ENCODE measurements around the gene TMEM25.
"Not testable (repeated sequence)": the region's sequence is repeated elsewhere in the genome, so short reads cannot be mapped to it uniquely, and the experiment has no call there.

Gene TMEM25

GRCh38 chr11:118530683-118531596 is at the start of gene TMEM25:
TSS of gene TMEM25 (plus strand) at chr11:118531192. CDS start at chr11:118531802, 610 bp downstream.
- no peak for DNase-seq

DNA sequence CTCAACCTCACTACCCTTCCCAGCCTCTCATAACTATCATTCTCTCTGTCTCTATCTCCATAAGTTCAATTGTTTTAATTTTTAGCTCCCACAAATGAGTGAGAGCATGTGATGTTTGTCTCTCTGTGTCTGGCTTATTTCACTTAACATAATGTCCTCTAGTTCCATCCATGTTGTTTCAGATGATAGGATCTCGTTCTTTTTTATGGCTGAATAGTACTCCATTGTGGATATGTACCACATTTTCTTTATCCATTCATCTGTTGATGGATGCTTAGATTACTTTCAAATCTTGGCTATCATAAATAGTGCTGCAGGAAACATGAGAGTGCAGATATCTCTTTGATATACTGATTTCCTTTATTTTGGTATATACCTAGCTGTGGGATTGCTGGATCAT is 49.8 kb upstream of the TMEM25 start:
- DNase-seq, result not testable (repeated sequence)

GRCh38 chr11:118484405-118484804 is 46.6 kb upstream of the TMEM25 start:
- DNase-seq, result no peak

GRCh38 chr11:118485273-118485672 is 45.7 kb upstream of the TMEM25 start:
- DNase-seq, result no peak

GRCh38 chr11:118488480-118489109 is 42.4 kb upstream of the TMEM25 start:
- no peak for DNase-seq

GRCh38 chr11:118491041-118491440 is 40.0 kb upstream of the TMEM25 start:
- DNase-seq, result no peak

GRCh38 chr11:118497831-118498230 is 33.2 kb upstream of the TMEM25 start:
- no peak for DNase-seq

- no peak for DNase-seq
Observed at GRCh38 chr11:118503216-118503615, 27.8 kb upstream of the TMEM25 start.

DNA sequence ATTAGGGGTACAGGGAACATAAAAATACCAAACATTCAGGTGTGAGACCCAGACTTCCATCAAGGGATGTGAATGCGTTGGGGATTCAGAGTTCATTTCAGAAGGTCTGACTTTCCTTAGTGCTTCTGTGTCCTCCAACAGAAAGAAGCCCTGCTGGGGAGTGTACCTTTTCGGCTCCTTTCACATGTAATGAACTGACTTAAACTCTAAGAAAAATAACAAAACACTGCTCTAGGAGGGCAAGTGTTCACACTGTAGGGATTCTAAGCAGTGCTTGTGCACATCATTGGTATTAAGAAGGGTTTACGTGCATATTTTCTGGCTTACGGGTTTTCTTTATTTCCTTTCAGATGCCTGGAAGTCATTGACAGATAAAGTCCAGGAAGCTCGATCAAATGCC is 19.4 kb upstream of the TMEM25 start:
- DNase-seq, result no peak

DNA sequence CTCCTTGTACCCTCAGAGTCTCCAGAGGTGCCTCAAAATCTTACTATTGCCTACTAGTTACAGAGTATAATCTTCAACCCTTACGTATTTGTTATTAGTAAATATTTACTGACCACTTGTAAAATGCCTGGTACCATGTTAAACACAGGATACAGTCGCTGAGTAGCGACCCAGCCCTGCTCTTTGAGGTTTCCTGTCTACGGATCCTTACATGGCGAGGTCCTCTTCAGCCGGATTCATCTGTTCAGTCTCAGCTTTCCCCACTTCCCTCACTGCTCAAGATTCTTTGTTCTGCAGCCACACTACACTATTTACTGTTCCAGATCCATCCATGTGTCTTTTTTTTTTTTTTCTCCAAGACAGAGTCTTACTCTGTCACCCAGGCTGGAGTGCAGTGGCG is 16.9 kb upstream of the TMEM25 start:
- DNase-seq, result no peak

DNA sequence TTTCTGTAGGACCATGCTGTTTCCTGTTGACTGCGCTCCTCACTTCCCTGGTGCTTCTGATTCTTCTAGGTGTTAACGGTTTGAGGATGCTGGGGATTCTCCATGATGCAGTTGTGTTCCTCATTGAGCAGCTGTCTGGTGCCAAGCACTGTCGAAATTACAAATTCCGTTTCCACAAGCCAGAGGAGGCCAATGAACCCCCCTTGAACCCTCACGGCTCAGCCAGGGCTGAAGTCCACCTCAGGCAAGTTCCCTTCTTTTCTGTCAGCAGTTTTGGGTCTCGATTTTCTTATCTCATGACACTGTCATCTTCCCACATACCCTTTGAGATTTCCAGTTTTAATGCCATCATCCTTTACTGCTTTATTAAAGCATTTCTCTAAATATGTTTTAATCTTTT is 11.4 kb upstream of the TMEM25 start:
- no peak for DNase-seq

- no peak for DNase-seq
Observed at GRCh38 chr11:118521892-118522311, 9.1 kb upstream of the TMEM25 start.

- DNase-seq, result no peak
Observed at GRCh38 chr11:118522571-118523072, 8.4 kb upstream of the TMEM25 start.

DNA sequence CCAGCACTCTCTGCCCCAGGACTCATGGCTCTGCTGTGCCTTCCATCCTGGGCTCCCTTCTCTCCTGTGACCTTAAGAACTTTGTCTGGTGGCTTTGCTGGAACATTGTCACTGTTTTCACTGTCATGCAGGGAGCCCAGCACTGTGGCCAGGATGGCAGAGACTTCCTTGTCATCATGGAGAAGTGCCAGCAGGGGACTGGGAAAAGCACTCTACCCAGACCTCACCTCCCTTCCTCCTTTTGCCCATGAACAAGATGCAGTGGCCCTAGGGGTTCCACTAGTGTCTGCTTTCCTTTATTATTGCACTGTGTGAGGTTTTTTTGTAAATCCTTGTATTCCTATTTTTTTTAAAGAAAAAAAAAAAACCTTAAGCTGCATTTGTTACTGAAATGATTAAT is 6.6 kb upstream of the TMEM25 start:
- DNase-seq, result no peak

DNA sequence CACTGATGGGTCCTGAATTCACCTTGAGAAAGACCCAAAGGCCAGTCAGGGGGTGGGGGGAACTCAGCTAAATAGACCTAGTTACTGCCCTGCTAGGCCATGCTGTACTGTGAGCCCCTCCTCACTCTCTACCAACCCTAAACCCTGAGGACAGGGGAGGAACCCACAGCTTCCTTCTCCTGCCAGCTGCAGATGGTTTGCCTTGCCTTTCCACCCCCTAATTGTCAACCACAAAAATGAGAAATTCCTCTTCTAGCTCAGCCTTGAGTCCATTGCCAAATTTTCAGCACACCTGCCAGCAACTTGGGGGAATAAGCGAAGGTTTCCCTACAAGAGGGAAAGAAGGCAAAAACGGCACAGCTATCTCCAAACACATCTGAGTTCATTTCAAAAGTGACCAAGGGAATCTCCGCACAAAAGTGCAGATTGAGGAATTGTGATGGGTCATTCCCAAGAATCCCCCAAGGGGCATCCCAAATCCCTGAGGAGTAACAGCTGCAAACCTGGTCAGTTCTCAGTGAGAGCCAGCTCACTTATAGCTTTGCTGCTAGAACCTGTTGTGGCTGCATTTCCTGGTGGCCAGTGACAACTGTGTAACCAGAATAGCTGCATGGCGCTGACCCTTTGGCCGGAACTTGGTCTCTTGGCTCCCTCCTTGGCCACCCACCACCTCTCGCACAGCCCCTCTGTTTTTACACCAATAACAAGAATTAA is 6.1 kb upstream of the TMEM25 start:
- no peak for DNase-seq

DNA sequence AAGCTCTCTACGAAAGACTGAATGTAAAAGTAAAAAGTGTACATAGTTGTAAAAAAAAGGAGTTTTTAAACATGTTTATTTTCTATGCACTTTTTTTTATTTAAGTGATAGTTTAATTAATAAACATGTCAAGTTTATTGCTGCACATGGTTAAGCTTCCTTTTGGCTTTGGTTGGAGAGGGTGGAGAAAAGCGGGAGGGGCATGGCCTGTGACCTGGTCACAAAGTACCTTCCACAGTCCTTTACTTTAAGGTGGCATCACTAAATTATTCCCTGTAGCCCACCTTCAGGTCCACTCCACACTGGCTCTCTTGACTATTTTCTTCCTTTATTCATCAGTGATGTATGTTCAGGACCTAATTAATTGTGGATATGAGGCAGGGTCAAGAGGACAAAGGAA is 4.3 kb upstream of the TMEM25 start:
- DNase-seq, result no peak

DNA sequence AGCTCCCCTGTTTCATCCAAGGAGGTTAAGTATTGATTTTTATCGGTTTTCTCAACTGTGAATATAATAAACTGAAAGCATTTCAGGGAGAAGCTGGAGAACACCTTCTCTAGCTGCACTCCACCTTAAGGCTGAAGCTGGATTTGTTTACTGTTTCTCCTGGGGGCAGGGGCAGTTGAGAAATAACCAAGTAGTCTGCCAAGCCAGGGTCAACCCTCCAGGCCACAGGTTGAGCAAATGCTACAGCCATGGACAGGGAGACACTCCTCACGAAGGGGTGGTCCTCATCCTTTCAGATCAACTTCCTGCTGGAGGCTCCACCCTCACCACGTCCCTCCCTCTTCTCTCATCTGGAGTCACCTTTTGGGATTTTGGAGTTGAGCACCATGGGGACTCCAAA is 3.9 kb upstream of the TMEM25 start, which contains the start of gene TTC36:
Gene TTC36, plus strand, starts transcription at position 366 of the 400 bp plus-strand sequence. Its CDS starts 21 bp downstream, at position 387.
- DNase-seq, result no peak

- DNase-seq, result no peak
Observed at GRCh38 chr11:118528511-118528910, 2.5 kb upstream of the TMEM25 start.

- DNase-seq, result no peak
Observed at GRCh38 chr11:118529584-118530175, 1.3 kb upstream of the TMEM25 start.

GRCh38 chr11:118530180-118530682 is 761 bp upstream of the TMEM25 start:
- no peak for DNase-seq

- DNase-seq, result no peak
Observed at GRCh38 chr11:118531597-118532084, 649 bp downstream of the TMEM25 start.

DNA sequence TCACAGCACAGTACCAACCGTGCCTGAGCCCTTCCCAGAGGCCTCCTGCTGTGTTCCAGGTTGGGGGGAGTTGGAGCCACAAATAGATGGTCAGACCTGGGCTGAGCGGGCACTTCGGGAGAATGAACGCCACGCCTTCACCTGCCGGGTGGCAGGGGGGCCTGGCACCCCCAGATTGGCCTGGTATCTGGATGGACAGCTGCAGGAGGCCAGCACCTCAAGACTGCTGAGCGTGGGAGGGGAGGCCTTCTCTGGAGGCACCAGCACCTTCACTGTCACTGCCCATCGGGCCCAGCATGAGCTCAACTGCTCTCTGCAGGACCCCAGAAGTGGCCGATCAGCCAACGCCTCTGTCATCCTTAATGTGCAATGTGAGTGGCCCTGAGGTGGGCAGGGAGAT is 1.1 kb downstream of the TMEM25 start:
- no peak for DNase-seq

Measured in NCI-H524 treated with DMSO at 0.1 percent for 48 hours (cell line).